GM19328 (cell line): ENCODE measurements around the gene APOA5.

ENCODE experiments used
- ATAC-seq: cut with Tn5 transposase; IDR thresholded peaks from one replicate; pipeline ENCODE4 v1.9.1; 2021; ENCODE audit warnings: mild to moderate bottlenecking, moderate library complexity; ENCODE audit not compliant: unreplicated experiment

Gene APOA5

GRCh38 chr11:116828632-116829524 lies 37.2 kb upstream of the APOA5 start:
- ATAC-seq = no peak

- no peak for ATAC-seq
Observed at GRCh38 chr11:116827461-116827860, 35.8 kb upstream of the APOA5 start.

- no peak for ATAC-seq
Observed at GRCh38 chr11:116826751-116827431, 35.2 kb upstream of the APOA5 start.

- ATAC-seq = no peak
Observed at GRCh38 chr11:116825854-116826750, 34.4 kb upstream of the APOA5 start.

GRCh38 chr11:116825434-116825833 lies 33.8 kb upstream of the APOA5 start:
- ATAC-seq = no peak

- ATAC-seq = no peak
Observed at GRCh38 chr11:116823031-116823843, 31.6 kb upstream of the APOA5 start, which contains the start of gene APOA4. Gene APOA4, minus strand, starts transcription at chr11:116823304. Its CDS starts 113 bp downstream, at chr11:116823191.

- ATAC-seq = no peak
Observed at GRCh38 chr11:116822575-116822974, 30.9 kb upstream of the APOA5 start.

- no peak for ATAC-seq
Observed at GRCh38 chr11:116821050-116821918, 29.6 kb upstream of the APOA5 start.

GRCh38 chr11:116819049-116819448 lies 27.4 kb upstream of the APOA5 start:
- no peak for ATAC-seq

GRCh38 chr11:116814502-116814901 lies 22.8 kb upstream of the APOA5 start:
- ATAC-seq = no peak

GRCh38 chr11:116813781-116814471 lies 22.2 kb upstream of the APOA5 start:
- ATAC-seq = no peak

- no peak for ATAC-seq
Observed at GRCh38 chr11:116813170-116813569, 21.5 kb upstream of the APOA5 start.

- ATAC-seq = no peak
Observed at GRCh38 chr11:116812109-116812508, 20.4 kb upstream of the APOA5 start.

- ATAC-seq = no peak
Observed at GRCh38 chr11:116811194-116811593, 19.5 kb upstream of the APOA5 start.

- ATAC-seq = no peak
Observed at GRCh38 chr11:116808262-116809175, 16.8 kb upstream of the APOA5 start.

GRCh38 chr11:116807601-116808261 lies 16.1 kb upstream of the APOA5 start:
- no peak for ATAC-seq

GRCh38 chr11:116804001-116804400 lies 12.3 kb upstream of the APOA5 start:
- no peak for ATAC-seq
